ENCODE results near the gene HOXD3. TPM values are rescaled to one million over a fixed set of nuclear protein-coding genes. Genes with fewer than 3 reads are reported as not detected.

HOXD3 gene
- total RNA-seq, 2 donors from 2014 or later, result not detected

DNA sequence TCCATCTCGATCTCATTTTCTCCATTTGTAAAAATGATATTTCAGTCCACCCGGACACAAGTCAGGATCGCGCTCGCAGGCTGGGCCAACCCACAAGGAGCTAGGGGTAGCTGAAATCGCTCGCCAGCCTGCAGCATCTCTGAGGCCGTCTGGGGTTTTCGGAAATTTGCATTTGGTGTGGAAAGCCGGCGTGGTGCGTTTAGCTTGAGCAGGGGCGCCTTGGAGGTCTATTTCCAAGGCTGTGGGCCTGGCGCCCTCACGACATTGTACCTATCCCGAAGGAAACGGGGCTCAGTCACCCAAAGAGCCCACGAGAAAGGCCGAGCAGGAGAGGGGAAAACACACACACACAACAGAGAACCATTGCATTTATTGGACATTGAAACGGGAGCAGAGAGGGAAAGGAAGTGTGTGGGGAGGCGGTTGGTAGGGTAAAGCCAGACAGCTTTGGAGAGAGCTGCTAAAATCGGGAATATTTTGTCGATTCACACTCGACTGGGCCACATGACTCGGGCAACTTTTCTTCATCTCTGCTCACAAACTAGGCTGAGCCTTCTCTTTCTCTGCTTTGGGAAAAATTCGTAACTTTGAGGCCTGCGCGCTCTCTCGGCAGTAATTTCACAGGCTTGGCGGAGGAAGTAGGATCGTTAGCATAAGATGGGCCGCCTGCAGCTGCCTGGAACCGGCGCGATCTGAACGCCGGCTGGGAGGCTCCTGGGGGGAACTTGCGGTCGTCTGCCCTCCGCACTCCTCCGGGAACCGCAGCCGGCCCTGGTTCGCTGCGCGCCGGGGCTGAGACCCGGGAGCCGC lies 28.7 kb upstream of the HOXD3 start:
- no peak for DNase-seq (ENCODE audit: low spot score in 2 of 2)
- Mint-ChIP-seq H3K27ac (peak overlapping the region in 1 of 2 donors; percentile 77), H3K9me3 (no peaks in the 10 kb centered on the region), H3K36me3 (peaks cover 0 to 15% of the 10 kb centered on the region in 2 donors)
- ATAC-seq, result no peak

DNA sequence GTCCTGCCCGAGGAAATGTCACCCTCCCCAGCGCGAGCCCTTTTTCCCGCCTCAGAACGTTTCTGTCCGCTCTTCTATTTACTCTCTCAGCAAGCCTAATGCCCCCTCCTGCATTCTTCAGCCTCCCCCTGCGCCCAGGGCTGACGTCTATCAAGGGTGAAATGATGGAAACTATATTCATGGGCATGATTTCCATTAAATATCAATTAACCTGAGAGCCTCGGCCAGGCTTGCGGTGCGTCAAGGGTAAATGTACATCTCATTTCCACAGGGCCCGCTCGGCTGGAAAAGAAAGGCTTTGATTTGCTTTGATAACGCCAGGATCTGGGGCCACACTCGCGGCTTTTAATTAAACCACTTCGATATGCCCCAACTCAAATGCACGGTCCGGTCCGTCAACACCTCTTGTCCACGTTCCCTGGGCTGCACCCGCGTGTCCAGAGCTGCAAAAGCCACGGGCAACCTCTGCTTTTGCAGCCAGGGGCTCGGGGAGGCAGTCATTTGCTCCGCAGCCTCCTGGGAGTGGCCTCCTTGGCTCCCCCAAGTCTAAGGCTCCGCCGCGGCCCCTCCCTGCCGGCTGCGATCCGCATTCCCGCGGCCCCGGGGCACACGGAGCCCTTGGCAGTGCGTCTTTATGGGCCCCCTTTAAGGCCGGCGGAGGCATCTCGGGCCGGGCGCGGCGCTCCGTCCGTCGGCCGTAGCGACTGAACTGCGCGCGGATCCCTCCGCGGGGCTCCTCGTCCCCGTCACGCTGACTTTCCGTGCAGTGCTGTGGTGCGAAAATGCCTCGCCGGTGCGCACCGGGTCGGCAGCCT lies 27.9 kb upstream of the HOXD3 start, which contains the start of gene HOXD8:
Gene HOXD8, plus strand, starts transcription at position 724 of the 815 bp plus-strand sequence. CDS start 662 bp downstream, outside the sequence.
- Mint-ChIP-seq H3K36me3 (peaks cover 0 to 18% of the 10 kb centered on the region in 2 donors), H3K27ac (peak within 1 kb of the TSS in 1 of 2 donors; percentile 77), H3K9me3 (no peaks in the 10 kb centered on the region)
- peak in 1 of 2 donors; percentile 33 for ATAC-seq
- no peak for DNase-seq (ENCODE audit: low spot score in 2 of 2)

DNA sequence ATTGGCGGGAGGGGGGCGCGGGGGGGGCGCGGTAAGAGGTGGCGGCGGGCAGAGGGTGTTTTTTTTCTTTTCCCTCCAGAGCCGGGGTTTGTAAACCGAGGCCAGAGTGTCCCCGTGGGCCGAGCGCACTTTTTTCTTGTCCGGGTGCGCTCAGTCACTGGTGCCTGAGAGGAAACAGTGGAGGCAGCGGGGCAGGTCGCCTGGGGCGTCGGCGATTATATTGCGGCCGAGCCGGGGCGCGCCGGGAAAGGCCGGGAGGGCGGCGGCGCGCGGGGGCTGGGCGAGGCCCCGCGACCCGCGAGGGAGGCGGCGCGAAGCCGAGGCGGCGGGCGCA lies 27.3 kb upstream of the HOXD3 start:
- peaks cover 0 to 22% of the 10 kb centered on the region in 2 donors for H3K36me3 Mint-ChIP-seq
- DNase-seq (ENCODE audit: low spot score in 2 of 2), result no peak
- H3K27ac Mint-ChIP-seq, result no peak overlapping the region
- peak in 1 of 2 donors; percentile 12 for ATAC-seq
- H3K9me3 Mint-ChIP-seq, result no peaks in the 10 kb centered on the region

DNA sequence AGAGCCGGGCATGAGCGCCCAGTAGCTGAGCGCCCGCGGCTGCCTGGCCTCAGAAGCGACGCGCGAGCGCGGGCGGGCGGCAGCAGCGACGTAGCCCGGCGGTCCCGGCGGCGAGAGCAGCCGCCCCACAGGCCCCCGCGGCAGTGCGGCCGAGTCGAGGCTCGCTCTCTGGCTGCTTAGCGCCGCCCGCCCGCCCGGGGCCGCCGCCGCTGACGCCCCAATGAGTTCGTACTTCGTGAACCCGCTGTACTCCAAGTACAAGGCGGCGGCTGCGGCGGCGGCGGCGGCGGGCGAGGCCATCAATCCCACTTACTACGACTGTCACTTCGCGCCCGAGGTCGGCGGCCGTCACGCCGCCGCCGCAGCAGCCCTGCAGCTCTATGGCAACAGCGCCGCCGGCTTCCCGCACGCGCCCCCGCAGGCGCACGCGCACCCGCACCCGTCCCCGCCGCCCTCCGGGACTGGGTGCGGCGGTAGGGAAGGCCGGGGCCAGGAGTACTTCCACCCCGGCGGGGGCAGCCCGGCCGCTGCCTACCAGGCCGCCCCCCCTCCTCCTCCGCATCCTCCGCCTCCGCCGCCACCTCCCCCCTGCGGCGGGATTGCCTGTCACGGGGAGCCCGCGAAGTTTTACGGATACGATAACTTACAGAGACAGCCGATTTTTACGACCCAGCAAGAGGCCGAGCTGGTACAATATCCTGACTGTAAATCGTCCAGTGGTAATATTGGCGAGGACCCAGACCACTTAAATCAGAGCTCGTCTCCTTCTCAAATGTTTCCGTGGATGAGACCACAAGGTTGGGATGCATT lies 26.8 kb upstream of the HOXD3 start:
- ATAC-seq, result peak in 1 of 2 donors; percentile 47

DNA sequence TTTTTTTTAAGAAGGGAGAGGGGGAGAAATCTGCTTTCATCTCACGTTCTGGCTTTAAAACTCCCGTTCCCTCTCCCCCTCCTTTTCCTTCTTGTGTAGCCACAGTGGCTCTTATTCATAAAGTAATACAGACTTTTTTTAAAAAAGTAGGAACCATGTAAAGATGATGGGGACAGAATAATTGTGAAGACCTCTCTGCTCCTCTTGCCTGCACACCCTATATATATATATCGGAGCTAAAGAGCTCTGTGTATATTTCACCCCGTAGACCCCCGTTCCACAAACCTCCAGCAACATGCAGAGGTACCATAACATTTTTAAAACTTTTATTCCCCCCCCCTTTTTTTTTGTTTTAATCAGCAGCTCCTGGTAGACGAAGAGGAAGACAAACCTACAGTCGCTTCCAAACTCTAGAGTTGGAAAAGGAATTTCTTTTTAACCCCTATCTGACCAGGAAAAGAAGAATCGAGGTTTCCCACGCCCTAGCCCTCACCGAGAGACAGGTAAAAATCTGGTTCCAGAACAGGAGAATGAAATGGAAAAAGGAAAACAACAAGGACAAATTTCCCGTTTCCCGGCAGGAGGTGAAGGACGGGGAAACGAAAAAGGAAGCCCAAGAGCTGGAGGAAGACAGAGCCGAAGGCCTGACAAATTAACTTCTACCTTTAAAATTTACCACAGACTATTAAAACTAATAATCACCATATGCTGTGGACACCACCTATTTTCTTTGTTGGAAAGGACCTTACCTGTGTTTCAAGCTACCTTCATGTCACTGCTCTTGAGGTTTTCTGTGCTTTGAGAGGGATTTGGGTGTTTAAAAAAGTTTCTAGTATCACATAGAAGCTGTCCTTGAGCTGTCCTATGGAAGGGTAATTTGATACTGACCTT lies 25.9 kb upstream of the HOXD3 start:
- Mint-ChIP-seq H3K36me3 (peaks cover 8 to 33% of the 10 kb centered on the region in 2 donors), H3K27ac (peak overlapping the region in 1 of 2 donors; percentile 83)

More for the DNA sequence above, 26.8 kb upstream of the HOXD3 start:
- peak overlapping the region in 1 of 2 donors; percentile 55 for H3K27ac Mint-ChIP-seq
- DNase-seq (ENCODE audit: low spot score in 2 of 2), result no peak
- peaks cover 3 to 28% of the 10 kb centered on the region in 2 donors for H3K36me3 Mint-ChIP-seq
- H3K9me3 Mint-ChIP-seq, result no peaks in the 10 kb centered on the region

DNA sequence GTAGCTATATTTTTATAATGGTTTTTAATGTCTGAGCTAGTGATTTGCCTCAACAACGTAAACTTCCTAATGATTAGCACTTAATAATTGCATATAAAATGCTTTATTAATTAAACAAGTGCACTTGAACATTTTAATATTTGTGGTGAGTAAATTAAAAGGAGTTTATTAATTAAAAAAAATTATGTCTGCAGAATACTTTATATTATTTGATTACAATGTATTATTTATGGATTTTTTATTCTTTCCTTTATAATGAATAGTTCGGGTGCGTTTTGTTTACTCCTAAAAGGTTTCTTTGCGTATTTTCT lies 25.3 kb upstream of the HOXD3 start:
- ATAC-seq (no peak), DNase-seq (ENCODE audit: low spot score in 2 of 2) (no peak)
- no peak overlapping the region for H3K27ac Mint-ChIP-seq
- peaks cover 8 to 33% of the 10 kb centered on the region in 2 donors for H3K36me3 Mint-ChIP-seq
- H3K9me3 Mint-ChIP-seq, result no peaks in the 10 kb centered on the region

More for the DNA sequence above, 25.9 kb upstream of the HOXD3 start:
- no peak for DNase-seq (ENCODE audit: low spot score in 2 of 2)
- no peak for ATAC-seq
- H3K9me3 Mint-ChIP-seq, result no peaks in the 10 kb centered on the region

DNA sequence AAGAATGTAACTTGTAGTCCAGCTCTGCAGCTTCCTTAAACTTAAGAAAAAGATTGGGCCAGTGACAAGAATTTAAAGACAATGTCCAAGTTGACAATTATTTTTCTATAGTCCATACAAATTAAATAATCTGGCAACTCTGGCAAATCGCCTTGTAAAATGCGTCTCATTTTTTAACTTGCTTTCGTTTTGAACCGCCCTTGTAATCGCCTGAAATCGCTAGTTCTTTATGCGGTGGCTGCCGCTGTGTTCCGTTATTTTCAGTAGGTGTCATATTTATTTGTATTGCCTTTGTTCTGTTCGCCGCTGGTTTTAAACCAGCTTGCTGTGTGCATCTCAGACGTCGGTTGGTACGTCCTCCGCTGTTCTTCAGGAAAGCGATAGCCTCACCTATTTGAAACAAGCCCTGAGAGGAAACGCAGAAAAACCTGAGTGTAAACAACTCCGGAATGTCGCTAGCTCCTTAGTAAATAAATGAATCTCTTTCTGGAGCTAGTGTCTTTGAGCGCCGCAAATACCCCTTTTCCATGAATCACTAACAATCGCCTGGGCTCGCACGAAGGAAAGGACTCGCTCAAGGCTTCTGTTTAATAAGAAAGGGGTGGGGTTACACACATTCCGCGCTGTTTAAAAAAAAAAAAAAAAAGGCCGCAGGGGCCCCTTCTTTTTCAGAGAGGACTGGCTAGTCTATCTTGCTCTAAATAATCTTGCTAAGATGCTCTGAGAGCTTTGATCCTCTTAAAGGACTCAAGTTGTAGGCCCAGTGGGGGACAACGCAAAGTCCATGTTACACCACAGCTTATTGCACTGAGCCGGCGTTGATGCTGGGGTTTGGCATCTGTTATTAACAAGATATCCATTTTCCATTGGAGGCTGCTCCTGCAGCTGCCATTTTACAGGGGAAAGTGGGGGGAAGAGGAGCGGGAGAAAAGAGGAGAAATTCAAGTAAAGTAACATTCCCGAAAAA lies 24.6 kb upstream of the HOXD3 start:
- H3K36me3 Mint-ChIP-seq, result peaks cover 8 to 34% of the 10 kb centered on the region in 2 donors
- no peaks in the 10 kb centered on the region for H3K9me3 Mint-ChIP-seq
- H3K27ac Mint-ChIP-seq, result no peak overlapping the region
- DNase-seq (ENCODE audit: low spot score in 2 of 2) (no peak), ATAC-seq (no peak)

DNA sequence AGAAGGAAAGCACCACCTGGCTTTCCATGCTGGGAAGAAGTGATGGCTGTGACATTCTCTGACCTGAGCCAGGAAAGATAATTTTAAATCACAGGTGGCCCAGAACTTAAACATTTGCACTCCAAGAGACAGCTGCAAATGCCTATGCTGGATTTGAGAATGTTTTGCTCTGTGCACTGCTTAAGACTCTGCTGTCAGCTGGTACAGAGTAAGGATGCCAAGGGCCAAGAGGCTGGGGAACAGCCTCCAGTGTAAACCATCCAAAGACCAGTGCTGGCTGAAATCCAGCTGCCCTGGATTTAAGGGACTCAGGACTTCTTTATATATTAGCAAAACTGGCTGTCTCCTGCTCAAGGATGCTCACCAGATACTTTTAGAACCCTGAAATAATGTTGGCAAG lies 23.7 kb upstream of the HOXD3 start:
- no peak for DNase-seq (ENCODE audit: low spot score in 2 of 2)
- no peak overlapping the region for H3K27ac Mint-ChIP-seq

DNA sequence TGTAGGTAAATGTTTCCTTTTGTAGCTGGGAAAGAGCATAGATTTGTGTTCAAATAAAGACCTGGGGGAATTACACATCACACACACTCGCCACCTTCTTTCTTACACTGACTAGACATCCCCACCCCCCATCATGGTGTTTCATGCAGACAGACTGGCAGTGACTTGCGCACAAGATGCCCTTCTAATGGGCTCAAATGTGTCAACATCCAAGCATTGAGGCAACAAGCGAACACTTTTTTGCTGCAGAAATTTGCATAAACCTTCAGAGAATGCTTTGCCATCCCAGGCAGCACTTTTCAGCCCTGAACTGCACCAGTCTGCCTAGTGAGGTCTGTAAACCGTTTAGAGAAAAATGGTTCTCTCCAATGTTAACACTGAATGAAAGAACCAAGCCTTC lies 23.1 kb upstream of the HOXD3 start:
- DNase-seq (ENCODE audit: low spot score in 2 of 2) (no peak), ATAC-seq (no peak)
- no peak overlapping the region for H3K27ac Mint-ChIP-seq
- H3K36me3 Mint-ChIP-seq, result peaks cover 21 to 44% of the 10 kb centered on the region in 2 donors
- H3K9me3 Mint-ChIP-seq, result peaks cover 0 to 3% of the 10 kb centered on the region in 2 donors

More for the DNA sequence above, 23.7 kb upstream of the HOXD3 start:
- no peak for ATAC-seq
- Mint-ChIP-seq H3K36me3 (peaks cover 14 to 38% of the 10 kb centered on the region in 2 donors), H3K9me3 (peaks cover 0 to 2% of the 10 kb centered on the region in 2 donors)

DNA sequence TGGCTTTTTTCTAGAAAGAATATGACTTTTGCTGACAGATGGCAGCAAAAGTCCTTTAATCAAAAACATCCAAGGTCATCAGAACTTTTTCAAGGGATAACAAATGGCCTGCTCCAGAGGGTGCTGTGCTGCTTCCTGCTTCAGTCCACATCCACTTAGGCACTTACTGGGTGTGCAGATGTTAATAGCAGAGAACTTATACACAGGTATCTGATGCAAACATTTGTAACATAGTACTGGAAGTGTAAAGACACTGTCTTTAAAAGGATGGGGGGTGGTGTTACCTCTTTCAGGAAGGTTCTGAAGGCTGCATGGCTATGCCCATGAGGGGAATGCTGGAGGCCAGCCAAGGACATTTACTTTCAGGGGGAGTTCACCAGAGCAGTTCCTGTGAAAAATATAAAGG lies 22.1 kb upstream of the HOXD3 start:
- no peak for DNase-seq (ENCODE audit: low spot score in 2 of 2)
- Mint-ChIP-seq H3K36me3 (peaks cover 24 to 47% of the 10 kb centered on the region in 2 donors), H3K9me3 (peaks cover 0 to 3% of the 10 kb centered on the region in 2 donors), H3K27ac (no peak overlapping the region)
- ATAC-seq, result no peak

DNA sequence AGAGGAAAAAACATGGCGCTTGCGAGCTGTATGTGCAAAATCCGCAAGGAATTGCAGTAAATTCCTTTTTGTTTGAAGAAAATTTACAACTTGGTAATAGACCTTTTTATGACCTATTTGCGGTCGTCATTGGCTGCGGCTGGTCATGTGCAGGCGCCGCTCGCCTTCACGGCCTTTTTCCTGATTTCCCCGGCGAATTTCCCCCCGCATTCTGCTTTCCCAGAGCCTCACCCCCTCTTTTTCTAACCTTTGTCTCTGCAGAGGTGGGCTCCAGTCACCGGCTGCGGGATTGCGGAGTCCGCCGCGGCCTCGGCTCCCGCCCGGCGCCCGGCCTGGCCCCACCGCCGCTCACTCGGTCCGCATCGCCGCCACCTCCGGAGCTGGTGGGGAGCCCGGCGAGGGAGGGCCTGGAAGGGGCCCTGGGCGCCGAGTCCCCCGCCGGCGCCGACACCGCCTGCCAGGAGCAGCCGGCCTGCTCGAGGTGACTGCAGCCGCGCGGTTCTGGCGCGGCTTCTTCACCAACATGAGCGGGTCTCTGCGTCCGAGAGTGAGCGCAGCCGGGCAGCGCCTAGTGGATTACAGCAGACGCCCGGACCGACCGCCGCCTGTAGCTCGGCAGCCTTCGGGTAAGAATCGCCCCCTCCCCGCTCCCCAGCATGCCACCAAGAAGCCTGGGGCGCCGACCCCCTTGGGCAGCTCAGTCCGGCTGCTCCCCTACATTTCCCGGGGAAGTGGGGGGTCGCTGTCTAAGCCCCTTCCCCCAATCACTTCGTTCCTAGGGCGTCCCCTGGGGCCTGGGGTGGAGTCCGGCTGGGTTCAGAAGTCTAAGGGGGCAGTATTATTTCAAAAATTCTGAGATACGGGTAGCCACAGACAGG lies 20.5 kb upstream of the HOXD3 start:
- H3K9me3 Mint-ChIP-seq, result peaks cover 0 to 3% of the 10 kb centered on the region in 2 donors
- no peak overlapping the region for H3K27ac Mint-ChIP-seq
- H3K36me3 Mint-ChIP-seq, result peaks cover 24 to 55% of the 10 kb centered on the region in 2 donors
- DNase-seq (ENCODE audit: low spot score in 2 of 2) (no peak), ATAC-seq (no peak)

DNA sequence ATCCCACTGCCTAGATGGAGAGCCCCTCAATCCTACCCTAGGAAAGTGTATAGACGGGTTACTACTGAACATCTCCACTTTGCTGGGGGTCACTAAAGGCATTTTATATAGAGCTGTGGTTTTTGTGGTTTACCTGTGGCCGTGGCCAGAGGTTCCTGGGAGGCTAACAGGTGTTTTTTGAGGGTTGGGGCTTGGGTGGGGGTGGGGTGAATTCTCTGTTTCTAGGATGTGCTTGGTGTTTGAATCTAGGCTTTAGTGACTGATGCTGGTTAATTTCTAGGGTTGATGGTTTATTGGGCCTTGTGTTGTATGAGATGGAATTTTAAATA lies 19.9 kb upstream of the HOXD3 start:
- no peak for DNase-seq (ENCODE audit: low spot score in 2 of 2)
- Mint-ChIP-seq H3K36me3 (peaks cover 24 to 55% of the 10 kb centered on the region in 2 donors), H3K27ac (no peak overlapping the region), H3K9me3 (peaks cover 0 to 3% of the 10 kb centered on the region in 2 donors)
- no peak for ATAC-seq

DNA sequence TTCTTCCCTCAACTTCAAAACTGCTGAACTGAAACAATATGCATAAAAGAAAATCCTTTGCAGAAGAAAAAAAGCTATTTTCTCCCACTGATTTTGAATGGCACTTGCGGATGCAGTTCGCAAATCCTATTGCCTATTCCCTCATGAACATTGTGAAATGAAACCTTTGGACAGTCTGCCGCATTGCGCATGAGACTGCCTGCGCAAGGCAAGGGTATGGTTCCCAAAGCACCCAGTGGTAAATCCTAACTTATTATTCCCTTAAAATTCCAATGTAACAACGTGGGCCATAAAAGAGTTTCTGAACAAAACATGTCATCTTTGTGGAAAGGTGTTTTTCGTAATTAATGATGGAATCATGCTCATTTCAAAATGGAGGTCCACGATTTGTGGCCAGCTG lies 19.2 kb upstream of the HOXD3 start:
- DNase-seq (ENCODE audit: low spot score in 2 of 2) (no peak), ATAC-seq (no peak)
- Mint-ChIP-seq H3K9me3 (peaks cover 0 to 3% of the 10 kb centered on the region in 2 donors), H3K27ac (no peak overlapping the region), H3K36me3 (peaks cover 24 to 48% of the 10 kb centered on the region in 2 donors)

DNA sequence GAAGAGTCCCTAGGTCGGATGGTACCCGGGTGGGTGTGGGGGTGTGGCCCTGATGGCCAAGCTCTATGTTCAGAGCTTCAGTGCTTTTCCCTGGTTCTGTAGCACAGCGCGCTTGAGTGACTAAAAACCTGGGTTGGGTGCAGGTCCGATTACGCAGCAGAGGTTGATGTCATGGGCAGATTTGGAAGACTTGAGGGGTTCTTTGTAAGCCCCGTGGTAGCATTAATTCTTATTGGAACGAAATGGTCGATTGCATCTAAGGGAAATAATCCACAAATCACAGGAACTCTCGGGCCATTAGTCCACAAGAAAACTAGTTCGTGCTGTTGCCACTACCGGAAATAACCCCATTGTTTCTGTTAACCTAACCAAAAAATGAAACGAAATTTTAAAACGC lies 18.6 kb upstream of the HOXD3 start:
- no peak overlapping the region for H3K27ac Mint-ChIP-seq
- no peak for ATAC-seq
- H3K36me3 Mint-ChIP-seq, result peaks cover 24 to 46% of the 10 kb centered on the region in 2 donors
- H3K9me3 Mint-ChIP-seq, result peaks cover 0 to 3% of the 10 kb centered on the region in 2 donors
- DNase-seq (ENCODE audit: low spot score in 2 of 2), result no peak
